HG03175 (cell line): ENCODE measurements around the gene CRX.
"Not testable (repeated sequence)": the region's sequence is repeated elsewhere in the genome, so short reads cannot be mapped to it uniquely, and the experiment has no call there.

Source experiments
- ATAC-seq: cut with Tn5 transposase; IDR thresholded peaks from one replicate; pipeline ENCODE4 v1.9.1; 2021; ENCODE audit warnings: mild to moderate bottlenecking, moderate library complexity; ENCODE audit not compliant: unreplicated experiment

Gene CRX

DNA sequence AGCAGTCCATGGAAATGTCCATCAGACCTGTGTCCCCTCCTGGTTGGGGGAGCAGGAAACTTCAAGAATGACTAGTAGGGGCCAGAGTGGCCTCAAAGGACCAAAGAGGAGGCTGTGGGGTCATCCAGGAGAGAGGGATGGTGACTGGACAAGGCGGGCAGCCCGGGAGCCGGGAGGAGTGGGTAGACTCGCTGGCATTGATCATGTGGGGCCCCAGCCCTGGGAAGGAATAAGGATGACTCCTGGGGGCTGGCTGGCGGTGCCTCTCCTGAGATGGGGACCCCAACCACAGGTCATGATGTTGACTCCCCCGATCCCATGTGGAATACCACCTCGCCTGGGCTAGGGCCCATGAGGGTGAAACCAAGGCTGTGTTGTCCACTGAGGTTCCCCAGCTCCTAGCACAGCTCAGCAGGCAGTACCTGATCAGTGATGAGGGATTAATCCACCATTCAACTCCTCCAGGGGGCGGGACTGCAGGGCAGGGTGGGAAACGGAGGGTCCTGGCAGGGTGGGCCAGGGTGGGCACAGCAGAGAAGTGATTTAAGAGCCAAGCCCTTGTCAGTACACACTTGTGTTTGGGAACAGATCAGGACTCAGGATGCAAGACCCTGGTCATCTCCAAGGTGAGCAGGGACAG, 37.0 kb downstream of the CRX start, which contains the start of gene TPRX2:
TSS of gene TPRX2 (plus strand) at position 590 of the 640 bp plus-strand sequence. CDS start at position 602, 12 bp downstream.
- not testable (repeated sequence) for ATAC-seq

DNA sequence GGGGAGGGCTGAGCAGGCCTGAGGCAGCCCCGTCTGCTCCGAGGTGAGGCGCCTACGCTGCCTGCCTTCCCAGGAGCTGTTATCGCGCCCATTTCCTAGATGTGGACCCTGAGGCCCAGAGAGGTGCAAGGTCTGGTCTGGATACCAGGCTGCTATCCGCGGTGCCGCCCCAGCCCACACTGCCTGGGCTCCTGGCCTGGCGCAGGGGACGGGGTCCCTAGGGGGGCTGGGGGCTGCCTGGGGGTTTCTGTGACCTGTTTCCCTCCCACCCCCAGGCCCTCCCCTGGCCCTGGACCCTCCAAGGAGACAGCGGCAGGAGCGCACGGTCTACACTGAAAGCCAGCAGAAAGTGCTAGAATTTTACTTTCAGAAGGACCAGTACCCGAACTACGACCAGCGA, 38.1 kb downstream of the CRX start:
- not testable (repeated sequence) for ATAC-seq

DNA sequence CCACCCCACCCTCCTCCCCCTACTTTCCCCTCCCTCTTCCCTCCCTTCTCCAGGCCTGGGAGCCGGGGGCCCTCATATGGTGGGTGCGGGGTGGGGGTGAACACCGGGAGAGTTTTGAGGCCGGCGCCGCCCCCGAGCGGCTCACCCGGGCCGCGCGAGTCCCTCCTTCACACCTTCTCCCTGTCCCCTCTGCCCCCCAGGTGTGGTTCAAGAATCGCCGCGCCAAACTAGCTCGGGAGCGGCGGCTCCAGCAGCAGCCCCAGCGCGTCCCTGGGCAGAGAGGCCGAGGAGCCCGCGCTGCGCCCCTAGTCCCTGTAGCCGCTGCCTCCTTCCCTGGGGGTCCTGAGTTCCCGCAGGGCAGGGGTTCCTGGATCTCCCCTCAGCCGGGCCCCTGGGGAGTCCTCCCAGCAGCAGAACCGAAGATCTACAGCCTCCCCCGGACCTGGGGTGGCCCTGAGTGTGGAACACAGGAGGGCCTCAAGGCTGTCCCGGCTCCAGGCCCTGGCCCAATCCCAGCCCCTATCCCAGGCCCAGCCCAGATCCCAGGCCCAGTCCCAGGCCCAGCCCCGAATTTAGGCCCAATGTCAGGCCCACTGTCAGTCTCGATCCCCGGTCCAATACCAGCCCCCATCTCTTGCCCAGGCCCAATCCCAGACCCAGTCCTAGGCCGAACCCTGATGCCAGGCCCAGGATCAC, 39.0 kb downstream of the CRX start:
- no peak for ATAC-seq

DNA sequence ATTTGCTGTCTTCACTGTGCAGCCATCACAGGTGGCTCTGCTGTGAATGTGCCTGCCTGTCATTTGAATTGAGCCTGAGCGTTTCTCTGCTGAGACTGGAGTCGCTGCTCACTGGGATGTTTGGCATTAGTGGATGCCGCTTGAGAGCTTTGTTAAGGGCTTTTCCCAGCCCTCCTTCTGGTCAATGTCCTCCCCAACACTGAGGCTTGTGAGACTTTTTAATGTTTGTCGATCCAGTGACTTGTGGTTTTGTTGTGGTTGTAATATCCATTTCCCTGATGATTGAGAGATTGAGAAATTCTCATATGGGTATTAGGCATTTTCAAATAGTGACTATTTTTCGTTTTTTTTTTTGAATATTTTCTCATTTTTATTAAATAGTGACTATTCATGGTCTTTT, 39.9 kb downstream of the CRX start:
- no peak for ATAC-seq

DNA sequence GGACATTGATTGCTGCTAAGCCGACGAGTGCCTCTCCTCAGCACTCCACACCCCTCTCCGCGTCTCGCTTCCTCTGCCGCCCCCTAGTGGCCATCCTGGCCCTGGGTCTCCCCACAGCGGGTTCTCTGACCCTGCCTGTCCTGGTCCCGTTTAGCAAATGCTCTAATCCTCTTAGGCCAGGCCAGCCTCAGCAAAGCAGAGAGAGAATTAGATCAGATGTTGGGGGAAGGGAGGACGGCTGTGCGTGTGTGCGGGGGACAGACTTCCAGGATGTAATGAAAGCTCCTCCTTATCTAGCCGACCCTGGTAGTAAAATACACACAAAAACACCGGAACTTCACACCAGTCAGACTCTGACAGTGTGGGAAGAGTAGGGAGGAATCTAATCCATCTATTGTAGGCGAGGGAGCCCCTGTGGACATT, 41.8 kb downstream of the CRX start:
- ATAC-seq, result no peak

DNA sequence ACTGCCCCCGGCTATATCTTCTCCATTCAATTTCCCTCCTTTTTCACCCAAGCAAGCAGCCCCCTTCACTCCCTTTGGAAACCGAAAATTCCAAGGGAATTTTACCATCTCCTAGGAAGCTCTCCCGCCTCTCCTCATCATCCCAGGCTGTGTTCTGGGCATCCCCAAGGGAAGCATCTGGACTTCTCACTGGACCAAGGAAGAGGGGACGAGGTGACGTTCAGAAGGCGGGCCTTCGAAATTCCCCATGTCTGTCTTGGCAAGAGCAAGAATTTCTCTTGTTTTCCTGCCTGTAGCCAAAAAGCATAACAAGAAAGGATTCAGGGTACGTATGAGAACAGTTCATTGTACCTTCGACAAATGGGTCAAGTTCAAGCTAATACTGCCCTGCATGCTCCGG, 43.4 kb downstream of the CRX start:
- no peak for ATAC-seq

DNA sequence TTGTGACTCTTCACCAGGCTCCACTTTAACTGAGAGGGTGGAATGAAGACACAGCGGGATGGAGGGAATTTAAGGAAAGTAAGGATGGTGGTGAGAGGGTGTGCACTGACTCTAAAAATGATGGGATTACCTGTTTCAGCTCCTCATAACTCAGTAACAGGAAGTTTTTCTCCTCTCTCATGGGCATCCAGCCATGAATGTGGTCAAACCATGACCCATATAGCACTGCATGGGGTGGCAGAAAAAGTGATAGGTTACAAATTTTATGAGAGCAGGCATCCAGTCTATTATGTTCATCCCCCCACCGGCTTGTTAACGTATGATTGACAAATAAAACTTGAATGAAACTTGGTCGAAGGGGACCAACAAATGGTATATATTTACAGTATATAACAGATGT, 57.2 kb downstream of the CRX start:
- no peak for ATAC-seq

DNA sequence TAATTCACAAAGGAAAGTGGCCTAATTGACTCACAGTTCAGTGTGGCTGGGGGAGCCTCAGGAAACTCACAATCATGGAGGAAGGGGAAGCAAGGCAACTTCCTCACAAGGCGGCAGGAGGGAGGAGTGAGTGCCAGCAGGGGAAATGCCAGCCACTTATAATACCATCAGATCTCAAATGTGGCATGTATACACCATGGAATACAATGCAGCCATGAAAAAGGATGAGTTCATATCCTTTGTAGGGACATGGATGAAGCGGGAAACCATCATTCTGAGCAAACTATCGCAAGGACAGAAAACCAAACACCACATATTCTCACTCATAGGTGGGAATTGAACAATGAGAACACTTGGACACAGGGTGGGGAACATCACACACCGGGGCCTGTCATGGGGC, 57.6 kb downstream of the CRX start:
- not testable (repeated sequence) for ATAC-seq

DNA sequence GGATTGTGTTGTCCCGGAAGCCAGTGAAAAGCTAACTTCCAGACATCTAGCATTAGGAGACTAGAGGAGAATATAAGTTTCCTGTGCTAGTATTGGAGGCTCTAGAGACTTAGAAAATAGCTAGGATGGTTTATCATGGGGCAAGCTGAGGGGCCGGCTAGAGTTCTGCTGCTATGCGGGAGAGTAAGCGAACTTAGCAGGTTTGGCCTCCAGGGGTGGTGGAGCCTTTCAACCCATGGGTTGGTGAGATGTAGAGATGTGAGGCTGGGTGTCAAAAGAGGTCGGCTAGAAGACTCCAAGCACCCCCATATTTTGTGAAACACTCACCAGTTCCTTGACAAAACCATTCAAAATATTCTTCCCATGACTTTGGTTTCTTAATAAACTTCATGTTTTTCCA, 60.0 kb downstream of the CRX start:
- ATAC-seq, result no peak

DNA sequence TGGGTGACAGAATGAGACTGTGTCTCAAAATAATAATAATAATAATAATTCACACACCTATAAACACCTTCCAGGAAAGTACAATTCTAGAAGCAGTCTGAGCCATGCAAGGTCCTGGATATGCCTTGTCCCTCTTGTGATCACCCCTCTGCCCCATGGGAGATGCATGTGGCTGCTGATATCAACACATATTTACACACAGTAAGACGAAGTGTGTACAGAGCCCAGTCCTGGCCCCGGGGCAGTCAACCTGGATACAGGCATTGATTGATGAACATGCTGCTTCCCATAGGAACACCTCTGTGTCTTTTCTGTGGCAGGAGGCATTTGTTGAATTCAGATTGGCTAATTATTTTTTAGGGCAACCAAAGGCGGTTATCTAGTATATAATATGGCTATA, 61.2 kb downstream of the CRX start:
- ATAC-seq, result no peak

DNA sequence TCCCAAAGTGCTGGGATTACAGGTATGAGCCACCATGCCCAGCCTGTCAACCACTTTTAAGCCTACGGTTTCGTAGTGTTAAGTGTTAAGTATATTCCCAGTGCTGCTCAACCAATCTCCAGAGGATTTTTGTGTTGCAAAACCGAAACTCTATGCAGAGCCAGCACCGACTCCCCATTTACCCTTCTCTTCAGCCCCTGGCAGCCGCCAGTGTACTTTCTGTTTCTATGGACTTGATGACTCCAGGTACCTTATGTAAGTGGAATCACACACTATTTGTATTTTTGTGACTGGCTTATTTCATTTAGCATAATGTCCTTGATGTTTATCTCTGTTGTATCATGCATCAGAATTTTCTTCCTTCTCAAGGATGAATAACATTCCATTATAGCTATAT, 63.3 kb downstream of the CRX start:
- no peak for ATAC-seq

DNA sequence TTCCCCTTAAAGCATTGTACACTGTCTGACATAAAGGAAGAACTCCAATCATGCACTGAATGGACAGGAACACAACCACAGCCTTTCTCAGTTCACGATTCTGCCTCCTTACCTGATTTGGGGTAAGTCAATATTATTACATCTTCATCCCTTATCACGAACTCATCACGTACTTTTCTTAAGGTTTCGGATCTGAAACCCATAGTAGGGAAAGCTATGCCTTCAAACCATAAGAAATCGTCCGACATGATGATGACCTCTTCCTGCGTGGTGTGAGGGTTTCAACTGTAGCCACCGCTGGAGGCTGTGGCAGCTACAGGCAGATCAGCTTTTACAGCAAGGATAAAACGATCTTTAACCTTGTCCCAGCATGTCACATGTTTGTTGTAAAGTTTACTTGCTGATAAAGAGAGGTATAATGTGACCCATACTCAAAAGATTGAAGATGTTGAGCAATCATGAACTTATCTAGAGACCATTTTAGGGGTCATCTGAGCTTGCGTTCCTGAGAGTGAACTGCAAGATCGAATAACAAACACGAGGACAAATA, 64.3 kb downstream of the CRX start, which contains the start of gene SULT2A1:
TSS of gene SULT2A1 (minus strand) at position 306 of the 550 bp plus-strand sequence. CDS start at position 248, 58 bp downstream.
- no peak for ATAC-seq

DNA sequence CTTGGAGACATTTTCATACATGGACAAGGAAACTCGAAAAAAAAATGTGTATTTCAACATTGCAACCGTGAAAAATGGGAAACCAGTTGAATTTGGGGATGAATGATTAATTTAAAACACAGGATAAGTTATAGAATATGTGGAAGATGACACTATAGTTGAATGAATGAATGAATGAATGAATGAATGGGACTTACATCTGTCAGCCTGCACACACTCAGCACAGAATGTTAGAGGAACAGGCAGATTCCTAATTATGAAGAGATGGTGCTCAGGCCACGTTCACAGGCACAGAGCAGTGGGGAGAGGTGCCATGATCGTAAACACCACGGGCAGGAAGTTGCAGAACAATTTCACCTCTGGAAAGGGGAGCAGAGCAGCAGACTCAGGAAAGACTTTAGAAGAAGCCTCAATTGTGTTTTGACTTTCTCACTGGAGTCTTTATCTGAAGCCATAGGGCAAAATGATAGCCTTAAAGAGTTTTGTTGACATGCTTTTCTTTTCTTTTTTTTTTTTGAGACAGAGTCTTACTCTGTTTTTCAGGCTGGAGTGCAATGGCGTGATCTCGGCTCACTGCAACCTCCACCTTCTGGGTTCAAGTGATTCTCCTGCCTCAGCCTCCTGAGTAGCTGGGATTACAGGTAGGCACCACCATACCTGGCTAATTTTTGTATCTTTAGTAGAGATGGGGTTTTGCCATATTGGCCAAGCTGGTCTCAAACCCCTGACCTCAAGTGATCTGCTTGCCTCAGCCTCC, 69.3 kb downstream of the CRX start:
- no peak for ATAC-seq

DNA sequence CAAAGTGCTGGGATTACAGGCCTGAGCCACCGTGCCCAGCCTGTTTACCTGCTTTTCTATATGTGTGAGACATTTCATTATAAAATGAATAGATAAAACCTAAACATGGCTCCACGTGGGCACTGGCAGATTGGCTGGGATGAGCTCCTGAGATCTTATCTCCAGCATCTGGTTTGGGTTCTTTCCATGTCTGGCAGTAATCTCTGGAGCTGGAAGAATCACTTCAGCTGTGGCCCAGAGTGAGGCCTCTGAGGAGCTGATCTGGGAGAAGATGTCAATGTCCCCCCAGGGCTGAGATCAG, 69.8 kb downstream of the CRX start:
- ATAC-seq, result no peak

DNA sequence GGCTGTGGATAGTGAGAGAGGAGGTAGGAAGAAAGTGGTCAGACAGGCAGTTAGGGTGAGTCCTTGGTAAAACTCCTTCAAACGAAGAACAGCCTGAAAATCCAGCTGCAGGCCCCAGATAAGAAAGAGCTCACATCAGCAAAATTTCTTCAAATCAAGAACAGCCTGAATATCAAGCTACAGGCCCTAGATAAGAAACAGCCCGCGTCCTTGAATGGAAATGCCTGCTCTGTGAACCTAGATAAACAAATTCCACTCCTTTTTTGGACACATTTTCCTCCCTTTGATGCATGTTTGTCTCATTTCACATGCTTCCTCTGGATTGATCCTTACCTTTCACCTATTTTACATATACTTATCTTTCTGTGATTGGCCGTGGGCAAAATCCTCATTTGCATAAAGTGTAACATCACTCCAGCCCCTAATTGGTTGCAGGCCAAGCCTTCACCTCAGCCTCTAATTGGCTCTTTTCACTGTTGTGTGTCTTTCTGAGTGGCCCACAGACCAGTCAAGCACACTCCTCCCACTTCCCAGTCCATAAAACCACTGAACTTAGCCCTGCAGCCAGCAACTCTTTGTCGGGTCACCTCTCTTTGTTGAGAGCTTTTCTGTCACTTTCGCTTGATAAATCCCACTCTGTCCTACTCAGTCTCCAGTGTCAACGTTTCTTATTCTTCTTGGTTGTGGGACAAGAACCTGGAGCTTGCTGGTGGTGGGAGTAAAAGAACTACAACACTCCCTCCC, 70.4 kb downstream of the CRX start:
- ATAC-seq, result no peak
